Stimulated activated CD4-positive, alpha-beta T cell treated with anti-CD3 and anti-CD28 coated beads, Interleukin-12 subunit alpha, Interleukin-12 subunit beta, amount 100 ng/mL, for 4 hours (primary cell): Measurements from ENCODE around the gene TSPAN17.

ENCODE experiments used
- DNase-seq: peaks from one replicate; pipeline ENCODE4 v3.0.0-alpha.2; 2020

Gene TSPAN17

DNA sequence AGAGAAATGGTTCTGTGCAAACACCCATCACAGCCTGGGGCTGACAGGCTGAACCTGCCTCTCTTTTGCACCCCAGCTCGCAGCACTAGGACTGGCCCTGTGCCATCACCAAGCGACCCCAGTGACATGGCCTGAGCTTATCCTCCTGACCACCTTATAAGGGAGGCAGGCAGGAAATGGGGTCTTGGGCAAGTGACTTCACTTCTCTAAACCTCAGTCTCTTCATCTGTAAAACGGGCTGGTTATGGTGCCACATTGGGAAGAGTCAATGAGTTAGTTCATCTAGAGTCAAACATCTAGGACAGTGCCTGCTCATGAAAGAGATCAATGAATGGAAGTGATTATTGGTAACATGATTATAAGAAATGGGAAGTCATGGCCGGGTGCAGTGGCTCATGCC lies 23.1 kb upstream of the TSPAN17 start:
- no peak for DNase-seq

DNA sequence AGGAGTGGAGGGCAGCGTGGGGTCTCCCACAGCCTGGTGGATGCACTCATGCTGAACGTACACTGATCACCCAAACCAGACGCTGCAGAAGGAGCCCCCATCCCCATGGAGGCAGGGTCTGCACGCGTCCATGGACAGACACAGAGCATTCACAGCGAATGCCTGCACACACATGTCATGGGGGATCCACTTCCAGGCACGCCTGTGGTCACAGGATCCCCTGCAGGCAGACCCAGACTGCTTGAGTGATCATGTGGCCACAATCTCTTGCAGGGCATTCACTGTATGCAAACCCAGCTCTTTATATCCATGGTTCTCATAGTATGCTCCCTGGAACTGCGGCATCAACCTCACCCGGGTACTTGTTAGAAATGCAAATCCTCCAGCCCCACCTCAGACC lies 22.3 kb upstream of the TSPAN17 start:
- DNase-seq = no peak

DNA sequence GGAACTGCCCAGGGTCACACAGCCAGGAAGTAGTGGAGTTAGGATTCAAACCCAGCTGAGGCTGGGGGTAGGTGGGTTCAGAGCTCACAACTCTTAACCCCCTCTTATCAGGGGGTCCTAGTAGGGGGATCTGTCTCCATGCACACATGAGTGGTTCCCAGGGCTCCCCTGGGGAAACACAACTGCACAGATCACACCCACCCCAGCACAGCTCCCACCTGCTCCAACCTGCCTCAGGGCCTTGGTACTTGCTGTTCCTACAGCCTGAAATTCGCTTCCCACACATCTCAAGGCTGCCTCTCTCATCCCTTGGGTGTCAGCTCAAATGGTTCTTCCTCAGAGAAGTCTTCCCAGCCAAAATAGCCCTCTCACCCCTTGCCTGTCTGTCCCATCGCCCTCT lies 21.8 kb upstream of the TSPAN17 start:
- no peak for DNase-seq

DNA sequence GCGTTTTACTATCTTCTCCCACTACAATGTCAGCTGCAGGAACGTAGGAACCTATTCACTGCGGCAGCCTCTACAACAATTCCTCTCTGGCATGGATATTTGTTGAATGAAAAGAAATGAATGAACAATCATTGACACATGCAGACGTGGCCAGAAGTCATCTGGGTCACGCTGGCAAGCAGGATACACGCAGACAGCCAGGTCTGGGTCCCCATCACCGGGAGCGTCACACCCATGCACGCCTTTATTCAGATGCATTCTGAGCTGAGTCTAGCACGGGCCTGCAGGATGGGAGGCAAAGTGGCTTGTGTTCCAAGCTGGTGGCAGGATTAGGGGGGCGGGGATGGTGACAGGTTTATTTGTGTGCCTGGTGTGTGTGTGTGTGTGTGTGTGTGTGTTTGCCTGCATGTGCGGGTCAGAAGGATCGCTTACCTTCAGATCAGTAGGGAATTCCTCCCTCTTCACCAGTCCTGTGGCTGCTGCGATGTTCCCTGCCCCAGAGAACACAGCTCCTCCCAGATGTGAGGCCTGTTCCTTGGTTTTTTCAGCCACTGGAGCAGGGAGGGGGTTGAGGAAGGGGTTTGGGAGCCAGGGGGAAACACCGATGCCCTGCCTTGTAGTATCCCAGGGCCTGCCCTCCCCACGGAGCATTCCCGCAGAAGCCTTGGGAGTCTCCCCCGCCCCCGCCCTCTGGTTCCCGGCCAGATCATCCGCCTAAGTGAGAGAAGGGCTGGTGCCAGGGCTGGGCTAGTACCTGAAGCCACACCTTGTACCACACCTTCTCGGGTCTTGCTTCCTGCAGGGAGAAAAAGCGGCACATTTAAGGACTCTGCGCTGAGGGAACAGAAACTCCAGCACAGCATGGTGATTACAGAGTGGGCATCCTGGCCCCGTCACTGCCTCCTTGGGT lies 21.1 kb upstream of the TSPAN17 start:
- no peak for DNase-seq

DNA sequence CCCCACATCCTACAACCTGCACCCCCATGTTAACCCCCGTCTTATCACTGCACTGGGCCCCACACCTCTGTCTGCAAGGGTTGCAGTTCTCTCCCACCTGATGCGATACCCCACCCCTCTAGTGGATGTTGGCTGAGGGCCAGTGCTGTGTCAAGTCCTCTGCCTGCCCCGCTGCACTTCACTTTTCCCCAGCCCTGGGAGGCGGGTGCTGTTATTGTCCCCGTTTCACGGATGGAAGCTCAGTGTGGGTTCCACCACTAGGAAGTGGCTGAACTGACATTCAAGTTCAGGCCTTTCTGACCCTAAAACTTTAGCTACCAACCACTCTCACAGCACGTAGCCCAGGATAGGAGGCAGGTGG lies 20.4 kb upstream of the TSPAN17 start:
- no peak for DNase-seq

DNA sequence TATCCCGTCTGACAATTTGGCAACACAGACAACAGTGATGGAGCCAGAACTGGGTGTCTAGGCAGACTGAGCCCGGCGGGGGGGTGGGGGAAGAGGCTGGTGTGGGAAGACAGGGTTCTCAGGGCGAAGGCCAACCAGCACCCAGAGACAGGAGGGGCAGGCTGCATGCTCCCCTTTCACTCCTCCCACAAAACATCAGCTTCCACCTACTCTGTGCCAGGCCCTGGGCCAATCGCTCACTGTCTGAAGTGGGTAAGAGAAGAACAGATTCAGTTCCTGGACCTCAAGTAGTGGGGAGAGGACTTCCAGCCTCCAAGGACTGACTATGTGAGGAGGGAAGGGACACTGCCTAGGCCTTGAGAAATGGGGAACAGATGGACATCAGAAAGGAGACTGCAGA lies 19.7 kb upstream of the TSPAN17 start:
- no peak for DNase-seq

DNA sequence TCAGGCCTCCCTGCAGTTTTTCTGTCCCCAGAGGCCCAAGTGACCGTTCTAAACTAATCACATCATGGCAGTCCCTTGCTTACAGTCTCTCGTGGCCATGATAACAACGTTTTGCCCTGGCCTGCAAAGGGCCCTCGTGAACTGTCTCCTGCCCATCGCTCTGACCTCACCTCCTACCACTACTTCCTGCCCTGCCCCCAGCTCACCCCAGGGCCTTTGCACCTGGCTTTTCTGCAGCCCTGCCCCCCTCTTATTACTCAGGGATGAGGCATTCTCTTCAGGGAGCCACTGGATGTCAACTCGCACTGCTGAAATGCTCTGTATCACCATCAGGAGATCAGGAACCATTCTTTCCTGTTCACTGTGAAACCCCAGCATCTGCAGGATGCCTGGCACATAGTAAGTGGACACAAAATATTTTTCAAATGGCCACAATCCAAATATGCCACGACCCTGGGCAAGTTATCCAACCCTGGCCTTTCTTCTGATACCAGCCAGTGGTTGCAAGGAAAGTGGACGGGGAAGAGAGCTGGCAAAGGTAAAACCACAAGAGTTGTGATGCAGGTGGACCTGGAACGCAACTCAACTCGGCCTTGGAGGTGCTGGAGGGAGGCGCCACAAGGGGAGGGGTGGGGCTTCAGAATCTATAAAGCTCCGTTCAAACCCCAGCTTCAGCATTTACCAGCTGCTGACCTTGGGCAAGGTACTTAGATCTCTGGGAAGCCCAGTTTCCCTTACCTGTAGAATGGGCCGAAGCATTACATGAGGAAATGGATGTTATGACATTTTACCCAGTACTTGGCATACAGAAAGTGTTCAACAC lies 18.7 kb upstream of the TSPAN17 start:
- DNase-seq = no peak

DNA sequence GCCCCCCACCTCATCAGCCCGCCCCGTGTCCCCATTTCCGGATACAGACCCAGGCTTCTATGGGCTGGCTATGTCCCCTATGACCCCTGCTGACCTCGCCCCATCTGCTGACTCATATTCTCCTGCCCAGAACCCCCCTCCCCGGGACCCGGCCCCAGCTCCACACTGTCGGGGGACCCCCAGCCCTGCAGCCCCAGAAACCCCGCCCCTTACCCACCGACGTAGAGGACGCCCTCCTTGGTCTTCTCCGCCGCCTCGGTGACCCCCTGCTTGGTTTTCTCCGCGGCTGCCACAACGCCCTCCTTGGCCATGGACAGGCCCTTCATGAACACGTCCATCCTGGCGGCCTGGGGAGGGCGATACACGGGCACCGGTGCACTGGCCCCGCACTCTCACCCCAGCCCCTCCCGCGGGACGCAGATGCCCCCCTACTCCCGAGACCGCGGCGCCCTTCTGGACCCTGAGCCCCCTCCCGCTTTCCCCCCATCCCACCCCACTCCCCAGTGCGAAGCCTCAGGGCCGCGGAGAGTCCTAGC lies 17.9 kb upstream of the TSPAN17 start:
- no peak for DNase-seq

DNA sequence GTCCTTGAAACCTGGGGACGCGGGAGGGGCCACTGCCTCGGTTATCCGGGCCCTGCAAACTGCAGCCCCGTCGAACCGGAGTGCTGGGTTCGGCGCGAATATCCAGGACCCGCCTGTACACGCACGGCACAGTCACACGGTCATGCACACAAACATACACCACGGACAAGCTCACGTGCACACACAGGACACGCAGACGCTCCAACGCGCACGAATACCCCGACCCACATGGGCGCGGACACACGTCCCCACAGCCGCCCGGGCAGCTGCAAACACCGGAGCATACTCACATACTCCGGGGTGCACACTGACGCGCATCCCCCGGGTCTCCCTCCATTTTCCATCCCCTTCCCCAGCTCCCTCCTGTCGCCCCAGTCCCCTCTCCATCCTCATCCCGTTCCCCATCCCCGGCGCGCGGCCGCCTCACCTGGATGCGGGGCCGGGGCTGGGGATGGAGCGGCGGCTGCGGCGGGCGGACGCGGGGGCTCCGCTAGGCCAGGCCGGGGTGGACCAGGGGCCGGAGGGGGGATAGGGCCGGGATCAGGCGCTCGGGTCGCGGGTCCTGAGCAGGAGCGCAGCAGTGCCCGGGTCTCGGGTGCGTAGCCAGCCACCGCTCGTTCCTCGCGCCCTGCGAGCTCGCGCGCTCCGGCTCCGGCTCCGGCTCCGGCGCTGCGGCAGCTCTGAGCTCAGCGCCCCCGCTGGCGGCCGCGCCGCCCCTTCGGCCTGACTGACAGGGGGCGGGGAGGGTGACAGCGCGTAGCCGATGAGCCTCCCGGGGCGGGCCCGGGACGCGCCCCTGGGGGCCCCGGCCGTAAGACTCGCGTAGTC lies 17.2 kb upstream of the TSPAN17 start, which contains the start of the genes EIF4E1B and SNCB:
TSS of gene EIF4E1B (plus strand) at position 823 of the 828 bp plus-strand sequence. CDS start 12,113 bp downstream, outside the sequence.
TSS of gene SNCB (minus strand) at position 682 of the 828 bp plus-strand sequence. CDS start 880 bp downstream, outside the sequence.
- DNase-seq = peak; percentile 57

DNA sequence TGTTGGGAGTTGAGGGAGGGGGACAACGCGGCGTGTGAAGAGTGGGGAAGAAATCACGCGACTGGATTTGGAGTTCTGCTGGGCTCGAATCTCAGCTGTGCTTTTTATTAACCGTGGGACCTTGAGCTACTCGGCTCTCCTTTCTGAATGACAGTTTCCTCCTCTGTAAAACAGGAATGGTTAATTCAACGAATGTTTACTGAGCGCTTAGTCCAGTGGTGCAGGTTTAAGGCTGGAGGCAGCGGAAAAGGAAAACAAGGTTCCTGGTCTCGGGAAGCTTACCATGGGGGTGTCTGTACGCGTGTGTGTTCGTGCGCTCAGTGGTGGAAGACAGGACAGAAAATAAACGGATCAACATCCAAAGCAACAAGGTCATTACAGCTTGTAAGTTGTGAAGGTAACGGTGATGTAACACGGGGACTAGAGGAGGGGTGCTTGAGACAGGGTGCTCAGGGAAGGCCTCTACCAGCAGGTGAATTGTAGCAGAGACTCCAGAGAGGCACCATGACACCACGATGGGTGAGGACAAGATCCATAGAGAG lies 16.5 kb upstream of the TSPAN17 start:
- DNase-seq = no peak

DNA sequence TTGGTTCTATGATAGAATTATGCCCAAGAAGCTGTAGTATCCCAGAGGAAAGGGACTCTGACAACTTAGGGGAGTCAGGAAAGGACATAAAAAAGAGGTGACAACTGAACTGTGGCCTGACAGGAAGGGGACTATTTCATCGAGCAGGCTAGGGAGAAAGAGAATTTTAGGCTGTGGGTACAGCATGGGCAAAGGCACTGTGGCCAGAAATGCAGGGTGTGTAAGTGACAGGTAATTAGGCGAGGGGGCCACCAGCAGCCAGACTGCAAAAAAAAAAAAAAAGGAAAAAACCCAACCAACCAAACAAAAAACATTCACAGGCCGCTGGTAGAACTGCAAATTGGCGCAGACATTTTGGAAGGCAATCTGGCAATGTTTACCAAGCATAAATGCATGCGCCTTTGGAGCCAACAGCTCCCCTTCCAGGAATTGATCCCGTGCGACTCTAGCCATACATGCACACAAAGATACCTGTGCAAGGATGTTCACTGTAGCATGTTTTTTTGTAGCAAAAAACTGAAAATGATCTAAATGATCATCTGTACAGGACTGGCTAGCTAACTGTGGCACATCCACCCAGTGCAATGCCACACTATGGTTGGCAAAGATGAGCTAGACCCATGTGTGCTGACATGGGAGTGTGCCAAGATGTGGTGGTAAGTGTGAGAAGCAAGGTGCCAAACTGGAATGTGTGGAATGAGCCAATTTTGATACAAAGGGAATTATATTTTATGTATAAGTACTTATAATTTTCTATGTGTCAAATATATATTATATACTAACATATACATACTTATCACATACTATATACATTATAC lies 15.7 kb upstream of the TSPAN17 start:
- DNase-seq = no peak

DNA sequence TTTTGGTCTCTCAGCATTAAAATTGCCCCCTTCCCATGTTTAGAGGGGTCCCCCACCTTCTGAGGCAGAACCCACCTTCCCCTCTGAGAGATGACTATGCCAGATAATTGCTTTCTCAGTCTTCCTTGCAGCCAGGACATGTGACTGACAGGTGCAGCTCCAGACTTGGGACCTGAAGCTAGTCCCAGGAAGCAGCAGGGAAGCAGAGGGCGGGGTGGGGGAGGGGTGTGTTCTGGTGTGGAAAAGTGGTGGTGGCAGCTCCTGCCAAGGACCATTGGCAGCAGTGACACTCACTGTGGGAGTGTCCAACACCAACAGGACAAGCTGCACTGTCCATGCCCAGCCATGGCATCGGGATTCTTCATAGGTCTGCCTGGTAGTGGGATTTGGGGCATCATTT lies 14.5 kb upstream of the TSPAN17 start:
- no peak for DNase-seq

DNA sequence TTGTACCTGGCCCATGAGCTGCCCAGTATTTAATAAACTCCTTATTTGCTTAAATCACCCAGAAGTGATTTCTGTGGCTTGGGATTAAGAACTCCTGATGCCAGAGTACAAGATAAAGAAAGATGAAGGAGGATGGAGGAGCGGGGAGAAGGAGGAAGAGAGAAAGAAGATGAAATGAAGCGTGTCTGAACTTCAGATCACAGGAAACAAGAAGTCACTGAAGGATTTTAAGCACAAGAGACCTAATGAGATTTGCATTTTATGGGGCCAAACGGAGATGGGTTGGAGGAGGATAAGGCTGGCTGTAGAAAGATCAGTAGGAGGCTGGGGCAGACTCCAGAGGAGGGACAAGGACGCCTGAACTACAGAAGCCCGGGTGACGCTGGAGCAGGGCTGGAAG lies 13.7 kb upstream of the TSPAN17 start:
- no peak for DNase-seq

DNA sequence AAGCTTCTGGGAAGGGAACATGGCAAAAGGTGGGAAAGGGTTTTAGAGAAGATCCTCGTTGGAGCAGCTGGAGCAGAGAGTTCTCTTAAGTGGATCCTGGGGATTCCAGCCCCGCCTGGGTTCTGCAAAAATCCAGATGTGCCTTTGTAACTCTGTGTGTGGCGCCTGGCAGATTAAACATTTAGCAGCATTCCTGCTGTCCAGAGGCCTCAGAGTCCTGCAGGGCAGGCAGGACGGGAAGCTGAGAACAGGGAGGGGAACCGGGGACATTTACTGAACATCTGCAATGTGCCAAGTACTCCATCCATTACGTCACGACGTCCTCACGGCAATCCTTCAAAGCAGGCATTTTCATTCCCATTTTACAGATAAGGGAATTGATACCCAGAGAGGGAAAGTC lies 10.9 kb upstream of the TSPAN17 start:
- DNase-seq = no peak

DNA sequence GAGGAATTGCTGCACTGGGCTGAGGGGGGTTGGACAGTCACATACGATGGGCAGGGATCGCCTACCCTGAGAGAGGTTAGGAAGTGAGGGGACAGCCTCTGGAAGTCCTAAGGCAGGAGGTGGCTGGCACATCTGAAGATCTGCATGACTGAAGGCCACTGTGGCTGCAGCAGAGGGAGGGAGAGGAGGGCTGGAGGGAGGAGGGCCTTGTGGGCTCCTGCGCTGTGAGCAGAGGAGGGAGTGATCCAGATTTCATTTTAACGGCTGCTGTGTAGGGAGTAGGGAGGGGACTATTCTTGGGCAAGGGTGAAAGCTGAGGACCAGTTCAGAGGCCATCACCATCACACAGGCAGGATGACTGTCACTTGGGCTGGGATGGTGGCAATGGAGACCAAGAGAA lies 9.7 kb upstream of the TSPAN17 start:
- DNase-seq = no peak

DNA sequence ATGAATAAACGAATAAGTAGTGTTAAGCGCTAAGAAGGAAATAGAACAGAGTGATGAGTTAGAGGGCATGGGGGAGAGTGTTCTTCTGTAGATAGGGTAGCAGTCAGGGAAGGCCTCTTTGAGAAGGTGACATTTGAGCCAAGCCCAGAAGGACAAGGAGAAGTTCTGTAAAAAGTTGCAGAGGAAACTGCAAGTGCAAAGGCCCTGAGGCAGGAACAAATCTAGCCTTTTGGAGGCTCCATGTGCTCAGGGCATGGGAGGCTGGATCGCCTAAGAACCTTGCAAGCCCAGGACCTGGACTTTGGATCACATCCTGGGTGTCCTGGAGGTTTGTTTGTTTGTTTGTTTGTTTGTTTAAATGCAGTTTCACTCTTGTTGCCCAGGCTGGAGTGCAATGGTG lies 8.8 kb upstream of the TSPAN17 start:
- no peak for DNase-seq

DNA sequence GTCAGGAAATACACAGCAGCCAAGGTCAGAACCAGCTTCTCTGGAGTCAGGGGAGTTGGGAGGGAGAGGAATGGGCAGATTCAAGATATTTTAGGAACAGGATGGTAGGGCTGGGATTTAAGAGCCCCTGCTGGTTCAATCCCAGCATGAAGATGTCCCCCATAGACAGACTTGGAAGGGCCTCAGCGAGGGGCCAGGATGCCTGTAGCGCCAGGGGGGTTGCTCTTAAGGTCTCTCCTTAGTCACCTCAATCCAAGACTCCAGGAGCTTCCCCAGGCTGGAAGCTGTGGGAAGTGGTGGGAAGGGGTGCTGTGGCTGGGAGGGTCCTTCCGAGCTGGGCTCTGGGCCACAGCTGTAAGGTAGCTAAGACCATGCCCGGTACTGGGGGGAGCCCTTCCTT lies 8.1 kb upstream of the TSPAN17 start:
- DNase-seq = no peak

DNA sequence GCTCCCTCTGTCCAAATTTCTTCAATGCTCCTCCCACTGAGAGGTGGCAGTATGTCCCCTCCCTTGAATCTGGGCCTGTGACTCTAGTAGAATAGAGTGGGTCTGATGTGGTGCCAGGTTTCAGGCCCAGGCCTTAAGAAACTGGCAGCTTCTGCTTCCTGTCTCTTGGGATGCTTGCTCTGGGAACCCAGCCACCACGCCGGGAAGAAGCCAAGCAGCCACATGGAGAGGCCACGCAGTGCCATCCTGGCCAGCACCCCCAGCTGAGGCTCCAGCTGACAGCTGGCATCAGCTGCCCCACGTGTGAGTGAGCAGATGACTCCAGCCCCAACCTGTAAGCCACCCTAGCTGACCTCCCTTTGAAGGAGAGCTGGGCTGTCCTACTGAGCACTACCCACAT lies 7.3 kb upstream of the TSPAN17 start:
- no peak for DNase-seq

DNA sequence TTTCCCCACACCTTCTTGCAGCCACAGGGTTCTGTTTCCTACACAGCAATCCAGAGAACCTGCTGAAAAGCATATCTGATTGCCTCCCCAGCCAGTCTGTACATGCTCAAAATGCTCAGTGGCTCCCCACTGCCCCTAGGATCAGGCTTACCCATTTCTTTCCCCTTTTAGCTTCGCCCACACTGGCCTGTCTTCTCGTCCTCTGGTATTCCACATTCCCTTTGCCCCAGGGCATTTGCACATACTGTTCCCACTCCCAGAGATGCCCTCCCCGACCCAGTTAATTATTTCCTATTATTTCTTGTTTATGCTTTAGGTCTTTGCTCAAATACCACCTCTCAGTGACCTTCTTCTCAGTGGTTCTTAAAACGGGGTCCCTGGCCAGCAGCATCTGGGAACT lies 6.7 kb upstream of the TSPAN17 start:
- DNase-seq = no peak

DNA sequence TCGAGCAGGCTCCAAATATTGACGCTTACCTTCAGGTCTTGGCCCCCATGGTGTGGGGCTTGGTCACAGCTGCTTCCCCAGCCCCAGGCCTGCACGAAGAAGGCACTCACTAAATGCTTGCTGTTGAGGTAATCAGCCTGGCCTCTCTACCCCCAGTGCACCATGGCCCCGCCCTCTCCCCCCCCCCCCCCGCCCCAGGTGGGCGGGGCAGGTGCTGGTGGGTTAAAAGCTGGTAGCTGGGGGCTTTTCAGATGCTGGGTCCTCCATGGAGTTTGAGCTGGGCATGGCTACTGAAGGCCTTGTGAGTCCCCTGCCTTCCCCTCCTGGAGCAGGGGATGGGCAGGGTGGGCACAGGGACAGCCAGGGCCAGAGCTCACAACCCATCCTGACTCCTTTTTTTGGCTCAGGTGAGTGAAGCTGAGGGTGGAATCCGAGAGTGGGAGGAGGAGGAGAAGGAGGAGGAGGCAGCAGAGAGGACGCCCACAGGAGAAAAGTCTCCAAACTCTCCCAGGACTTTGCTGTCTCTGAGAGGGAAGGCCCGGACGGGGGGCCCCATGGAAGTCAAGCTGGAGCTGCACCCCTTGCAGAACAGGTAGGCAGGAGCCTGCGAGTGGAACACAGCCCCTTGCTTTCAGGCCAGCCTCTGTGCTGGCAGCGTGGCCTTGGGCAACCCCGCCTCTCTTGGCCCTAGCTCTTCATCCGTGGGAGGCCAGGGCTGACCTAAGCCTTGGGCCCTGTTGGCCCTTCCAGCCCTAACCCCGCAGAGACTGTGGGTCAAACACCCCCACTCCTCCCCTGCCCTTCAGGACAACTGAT lies 4.4 kb upstream of the TSPAN17 start:
- DNase-seq = no peak
